Measurements from ENCODE around the gene TGFBRAP1. TPM values are rescaled to one million over a fixed set of nuclear protein-coding genes. Genes with fewer than 3 reads are reported as not detected.

TGFBRAP1 gene
- 10 to 100 TPM; 15.5 to 16.4 (median 15.6) TPM for polyA plus RNA-seq (ENCODE audit: insufficient read length in 4 of 4)

- DNase-seq (ENCODE audit: low read depth in 4 of 4, low spot score in 3 of 4): peak in 1 of 4 donors; percentile 26
Observed at GRCh38 chr2:105329561-105330495, at the start of gene TGFBRAP1. Gene TGFBRAP1, minus strand, starts transcription at chr2:105329735. Its CDS starts 21,434 bp downstream, at chr2:105308301.

- DNase-seq (ENCODE audit: low read depth in 4 of 4, low spot score in 3 of 4): no peak
Observed at GRCh38 chr2:105378921-105379383, 49.4 kb upstream of the TGFBRAP1 start.

GRCh38 chr2:105378276-105378840, 48.8 kb upstream of the TGFBRAP1 start:
- DNase-seq (ENCODE audit: low read depth in 4 of 4, low spot score in 3 of 4): no peak

- DNase-seq (ENCODE audit: low read depth in 4 of 4, low spot score in 3 of 4): no peak
Observed at GRCh38 chr2:105377871-105378270, 48.3 kb upstream of the TGFBRAP1 start.

GRCh38 chr2:105376789-105377240, 47.3 kb upstream of the TGFBRAP1 start:
- DNase-seq (ENCODE audit: low read depth in 4 of 4, low spot score in 3 of 4): no peak

GRCh38 chr2:105376010-105376409, 46.5 kb upstream of the TGFBRAP1 start:
- no peak for DNase-seq (ENCODE audit: low read depth in 4 of 4, low spot score in 3 of 4)

GRCh38 chr2:105375001-105375561, 45.5 kb upstream of the TGFBRAP1 start:
- DNase-seq (ENCODE audit: low read depth in 4 of 4, low spot score in 3 of 4): no peak

GRCh38 chr2:105373895-105374401, 44.4 kb upstream of the TGFBRAP1 start:
- no peak for DNase-seq (ENCODE audit: low read depth in 4 of 4, low spot score in 3 of 4)

GRCh38 chr2:105373344-105373781, 43.8 kb upstream of the TGFBRAP1 start:
- no peak for DNase-seq (ENCODE audit: low read depth in 4 of 4, low spot score in 3 of 4)

- no peak for DNase-seq (ENCODE audit: low read depth in 4 of 4, low spot score in 3 of 4)
Observed at GRCh38 chr2:105371810-105372209, 42.3 kb upstream of the TGFBRAP1 start.

GRCh38 chr2:105371156-105371555, 41.6 kb upstream of the TGFBRAP1 start:
- no peak for DNase-seq (ENCODE audit: low read depth in 4 of 4, low spot score in 3 of 4)

GRCh38 chr2:105369777-105370690, 40.5 kb upstream of the TGFBRAP1 start:
- DNase-seq (ENCODE audit: low read depth in 4 of 4, low spot score in 3 of 4): peak; percentile 66 to 73 (median 70)

GRCh38 chr2:105368759-105369408, 39.3 kb upstream of the TGFBRAP1 start:
- no peak for DNase-seq (ENCODE audit: low read depth in 4 of 4, low spot score in 3 of 4)

- no peak for DNase-seq (ENCODE audit: low read depth in 4 of 4, low spot score in 3 of 4)
Observed at GRCh38 chr2:105365206-105365605, 35.7 kb upstream of the TGFBRAP1 start.

GRCh38 chr2:105364436-105365139, 35.1 kb upstream of the TGFBRAP1 start:
- no peak for DNase-seq (ENCODE audit: low read depth in 4 of 4, low spot score in 3 of 4)

- DNase-seq (ENCODE audit: low read depth in 4 of 4, low spot score in 3 of 4): no peak
Observed at GRCh38 chr2:105362862-105363591, 33.5 kb upstream of the TGFBRAP1 start.

- DNase-seq (ENCODE audit: low read depth in 4 of 4, low spot score in 3 of 4): no peak
Observed at GRCh38 chr2:105361102-105361889, 31.8 kb upstream of the TGFBRAP1 start.

All from right renal pelvis (tissue), 4 donors.